Hematopoietic multipotent progenitor cell treated with erythropoietin and hydrocortisone succinate and interleukin-3 and kit ligand, for 17 days (in vitro differentiated cells): ENCODE results near the gene DOCK2.

Experiments
- DNase-seq: peaks from one replicate; pipeline ENCODE4 v3.0.0-alpha.2; 2015; ENCODE audit warnings: low spot score

The DOCK2 gene

GRCh38 chr5:169989365-169989764 lies 352.3 kb downstream of the DOCK2 start:
- DNase-seq = no peak

- no peak for DNase-seq
Observed at GRCh38 chr5:169991115-169991869, 354.2 kb downstream of the DOCK2 start.

GRCh38 chr5:169992789-169993484 lies 355.9 kb downstream of the DOCK2 start:
- no peak for DNase-seq

GRCh38 chr5:169993485-169993790 lies 356.4 kb downstream of the DOCK2 start:
- DNase-seq = no peak

GRCh38 chr5:169997798-169998197 lies 360.7 kb downstream of the DOCK2 start:
- no peak for DNase-seq

- no peak for DNase-seq
Observed at GRCh38 chr5:169999621-170000020, 362.5 kb downstream of the DOCK2 start.

GRCh38 chr5:170000155-170000554 lies 363.1 kb downstream of the DOCK2 start:
- DNase-seq = no peak

- DNase-seq = no peak
Observed at GRCh38 chr5:170006021-170006420, 368.9 kb downstream of the DOCK2 start.

GRCh38 chr5:170008376-170008775 lies 371.3 kb downstream of the DOCK2 start:
- DNase-seq = no peak

GRCh38 chr5:170010595-170010994 lies 373.5 kb downstream of the DOCK2 start:
- no peak for DNase-seq

- DNase-seq = no peak
Observed at GRCh38 chr5:170011751-170012150, 374.7 kb downstream of the DOCK2 start.

GRCh38 chr5:170012622-170013021 lies 375.5 kb downstream of the DOCK2 start:
- no peak for DNase-seq

- no peak for DNase-seq
Observed at GRCh38 chr5:170020423-170020822, 383.3 kb downstream of the DOCK2 start.

GRCh38 chr5:170021506-170021905 lies 384.4 kb downstream of the DOCK2 start:
- DNase-seq = no peak

- DNase-seq = no peak
Observed at GRCh38 chr5:170025853-170026252, 388.8 kb downstream of the DOCK2 start.

- DNase-seq = no peak
Observed at GRCh38 chr5:170028124-170028523, 391.0 kb downstream of the DOCK2 start.

GRCh38 chr5:170034231-170034630 lies 397.2 kb downstream of the DOCK2 start:
- no peak for DNase-seq

- no peak for DNase-seq
Observed at GRCh38 chr5:170038241-170038640, 401.2 kb downstream of the DOCK2 start.

GRCh38 chr5:170039830-170040229 lies 402.8 kb downstream of the DOCK2 start:
- DNase-seq = no peak

- no peak for DNase-seq
Observed at GRCh38 chr5:170046241-170046640, 409.2 kb downstream of the DOCK2 start.

GRCh38 chr5:170049713-170050112 lies 412.6 kb downstream of the DOCK2 start:
- no peak for DNase-seq

- DNase-seq = no peak
Observed at GRCh38 chr5:170053896-170054295, 416.8 kb downstream of the DOCK2 start.

GRCh38 chr5:170055606-170056005 lies 418.5 kb downstream of the DOCK2 start:
- DNase-seq = no peak
